HG03060 (cell line): ENCODE data around the gene ALKBH7.
"Not testable (repeated sequence)": the region's sequence is repeated elsewhere in the genome, so short reads cannot be mapped to it uniquely, and the experiment has no call there.

ENCODE experiments used
- ATAC-seq: cut with Tn5 transposase; IDR thresholded peaks from one replicate; pipeline ENCODE4 v1.9.1; 2021; ENCODE audit warnings: low read depth, moderate number of reproducible peaks; ENCODE audit not compliant: unreplicated experiment

Gene ALKBH7

GRCh38 chr19:6394831-6395230 lies 22.2 kb downstream of the ALKBH7 start:
- no peak for ATAC-seq

- no peak for ATAC-seq
Observed at GRCh38 chr19:6396305-6396704, 23.7 kb downstream of the ALKBH7 start.

DNA sequence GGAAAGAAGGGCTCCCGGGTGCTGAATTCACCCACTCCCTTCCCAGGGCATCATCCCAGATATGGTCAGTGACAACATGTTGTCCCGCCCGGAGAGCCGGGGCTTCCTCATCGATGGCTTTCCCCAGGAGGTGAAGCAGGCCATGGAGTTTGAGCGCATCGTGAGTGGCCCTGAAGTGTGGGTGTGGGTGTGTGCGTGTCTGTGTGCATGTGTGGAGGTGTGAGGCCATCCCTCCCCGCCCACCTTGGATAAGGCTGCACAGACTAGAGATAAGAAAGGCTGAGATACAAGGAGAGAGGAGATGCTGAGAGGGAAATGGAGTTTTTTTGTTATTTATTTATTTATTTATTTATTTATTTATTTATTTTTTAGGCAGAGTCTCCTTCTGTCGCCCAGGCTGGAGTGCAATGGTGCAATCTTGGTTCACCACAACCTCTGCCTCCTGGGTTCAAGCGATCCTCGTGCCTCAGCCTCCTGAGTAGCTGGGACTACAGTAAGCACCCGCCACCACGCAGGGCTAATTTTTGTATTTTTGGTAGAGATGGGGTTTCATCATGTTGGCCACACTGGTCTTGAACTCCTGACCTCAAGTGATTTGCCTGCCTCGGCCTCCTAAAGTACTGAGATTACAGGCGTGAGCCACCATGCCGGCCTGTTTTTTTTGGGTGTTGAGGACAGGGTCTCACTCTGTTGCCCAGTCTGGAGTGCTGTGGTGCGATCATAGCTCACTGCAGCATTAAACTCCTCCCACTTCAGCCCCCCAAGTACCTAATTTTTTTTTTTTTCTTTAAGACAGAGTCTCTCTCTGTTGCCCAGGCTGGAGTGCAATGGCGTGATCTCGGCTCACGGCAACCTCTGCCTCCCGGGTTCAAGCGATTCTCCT lies 27.7 kb downstream of the ALKBH7 start:
- ATAC-seq = not testable (repeated sequence)

- no peak for ATAC-seq
Observed at GRCh38 chr19:6402058-6402457, 29.5 kb downstream of the ALKBH7 start.

DNA sequence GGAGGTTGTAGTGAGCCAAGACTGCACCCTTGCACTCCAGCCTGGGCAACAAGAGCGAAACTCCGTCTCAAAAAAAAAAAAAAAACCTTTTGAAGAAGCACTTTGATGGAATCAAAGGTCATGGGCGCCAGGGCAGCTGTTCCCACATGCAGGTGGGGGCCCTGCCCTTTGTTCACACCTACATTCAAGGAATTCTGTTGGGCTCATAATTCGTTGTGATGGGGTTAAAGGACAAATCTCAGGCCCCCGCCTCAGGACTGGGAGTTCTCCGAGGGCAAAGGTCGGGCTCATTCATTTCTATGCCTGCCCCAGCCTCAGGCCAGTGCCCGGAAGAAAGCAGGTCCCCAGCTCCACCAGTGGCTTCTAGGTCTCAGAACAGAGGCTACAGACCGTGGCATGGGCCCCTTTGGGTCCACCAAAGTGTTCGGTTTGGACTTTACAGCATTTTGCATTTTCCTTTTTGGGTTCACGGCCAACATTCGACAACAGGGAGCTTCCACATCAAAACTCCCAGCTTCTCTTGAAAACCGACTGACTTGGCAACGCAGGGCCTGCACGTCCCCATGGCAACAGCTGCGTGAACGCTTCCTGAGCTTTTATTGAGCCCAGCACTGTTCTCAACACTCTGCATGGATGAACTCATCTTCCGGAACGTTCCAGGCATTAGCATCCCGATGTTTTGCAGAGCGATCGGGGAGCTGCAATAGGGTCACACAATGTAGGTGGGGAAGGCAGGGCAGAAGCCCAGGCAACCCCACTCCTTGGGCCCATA lies 30.4 kb downstream of the ALKBH7 start:
- no peak for ATAC-seq

GRCh38 chr19:6406401-6406800 lies 33.8 kb downstream of the ALKBH7 start:
- ATAC-seq = no peak

GRCh38 chr19:6409346-6409745 lies 36.8 kb downstream of the ALKBH7 start:
- no peak for ATAC-seq

GRCh38 chr19:6412061-6412446 lies 39.5 kb downstream of the ALKBH7 start:
- ATAC-seq = no peak

- no peak for ATAC-seq
Observed at GRCh38 chr19:6412447-6413091, 40.0 kb downstream of the ALKBH7 start.

DNA sequence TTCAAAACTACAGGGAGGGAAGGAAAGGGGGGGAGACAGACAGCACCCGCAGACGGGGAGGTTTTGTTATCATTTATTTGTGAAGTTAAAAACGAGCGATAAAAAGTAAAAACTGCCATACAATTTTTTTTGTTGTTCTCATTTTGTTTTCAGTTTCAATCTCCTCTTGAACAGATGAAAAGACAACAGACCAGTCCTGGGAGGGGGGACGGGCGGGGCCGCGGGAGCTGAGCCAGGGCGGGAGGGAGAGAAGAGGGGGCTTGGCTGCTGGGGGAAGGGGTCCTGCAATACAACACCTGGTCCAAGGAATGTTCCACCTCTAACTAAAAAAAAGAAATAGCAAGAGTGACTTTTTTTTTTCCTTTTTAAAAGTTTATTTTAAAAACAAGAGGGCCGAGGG lies 40.7 kb downstream of the ALKBH7 start:
- ATAC-seq = no peak

DNA sequence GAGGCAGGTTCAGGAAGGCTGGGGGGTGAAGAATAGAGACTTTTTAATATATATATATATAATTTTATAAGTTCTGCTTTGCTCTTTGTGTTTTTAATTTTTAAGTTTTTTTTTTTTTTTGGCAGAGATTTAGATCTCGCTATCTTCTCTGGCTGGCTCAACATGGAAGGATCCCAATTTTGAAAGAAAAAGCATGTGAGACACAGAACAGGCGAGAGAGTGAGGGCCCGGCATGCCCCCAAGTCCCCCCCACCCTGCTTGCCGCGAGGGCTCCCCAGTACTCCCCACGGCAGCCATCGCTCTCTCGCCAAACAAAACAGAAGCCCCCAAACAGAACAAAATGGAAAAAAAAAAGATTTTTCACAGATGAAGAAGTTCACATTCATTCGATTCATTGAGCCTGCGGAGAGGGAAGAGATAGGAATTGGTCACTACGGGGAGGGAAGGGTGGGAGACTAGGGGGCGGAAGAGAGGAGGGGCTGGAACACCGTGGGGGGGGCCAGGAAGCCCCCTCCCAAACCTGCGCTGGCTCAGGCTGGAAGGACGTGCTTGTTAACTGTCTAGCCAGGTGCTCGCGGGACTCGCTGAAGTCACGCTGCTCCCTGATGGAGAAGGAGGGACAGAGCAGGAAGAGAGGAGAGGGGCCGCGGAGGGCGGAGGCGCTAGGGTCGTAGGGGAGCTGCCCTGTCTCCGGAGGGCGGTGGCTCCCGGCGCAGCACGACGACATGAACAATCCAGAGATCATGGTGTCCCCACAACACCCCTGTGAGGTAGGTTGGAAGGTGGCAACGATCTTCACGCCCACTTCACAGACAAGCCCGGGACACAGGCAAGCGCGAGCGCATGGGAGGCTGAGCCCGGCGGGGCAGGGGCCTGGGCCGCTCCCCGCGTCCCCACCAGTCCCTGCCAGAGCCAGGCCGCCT lies 41.4 kb downstream of the ALKBH7 start:
- ATAC-seq = no peak

GRCh38 chr19:6414793-6415590 lies 42.4 kb downstream of the ALKBH7 start:
- ATAC-seq = no peak

GRCh38 chr19:6415591-6416190 lies 43.1 kb downstream of the ALKBH7 start:
- ATAC-seq = no peak

GRCh38 chr19:6416658-6417405 lies 44.2 kb downstream of the ALKBH7 start:
- no peak for ATAC-seq

- ATAC-seq = no peak
Observed at GRCh38 chr19:6417713-6418561, 45.3 kb downstream of the ALKBH7 start.

DNA sequence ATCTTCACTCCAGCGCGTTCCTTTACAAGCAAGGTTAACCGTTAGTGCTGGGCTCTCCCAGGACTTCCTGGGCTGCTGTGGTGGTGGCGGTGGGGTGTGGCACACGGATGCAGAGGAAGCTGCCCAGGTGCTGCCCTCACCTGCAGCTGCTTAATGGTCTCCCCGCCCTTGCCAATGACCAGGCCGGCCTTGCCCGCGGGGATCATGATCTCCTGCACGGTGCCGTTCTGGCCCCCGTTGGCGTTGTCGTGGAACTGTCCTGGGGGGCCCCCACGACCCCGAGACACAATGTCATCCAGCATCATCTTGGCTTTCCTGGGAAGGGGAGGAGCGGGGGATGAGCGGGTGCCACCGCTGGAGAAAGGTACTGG lies 46.0 kb downstream of the ALKBH7 start:
- ATAC-seq = no peak
